IMR-90 (cell line): ENCODE data around the gene UST. TPM values are rescaled to one million over a fixed set of nuclear protein-coding genes. Genes with fewer than 3 reads are reported as not detected.
"Not testable (repeated sequence)": the region's sequence is repeated elsewhere in the genome, so short reads cannot be mapped to it uniquely, and the experiment has no call there.

Source experiments
- ATAC-seq: fragments of 200-7000 bp; cut with Tn5 transposase; 2 replicates; pipeline ENCODE4 v1.9.1; 2020; ENCODE audit warnings: low read depth, mild to moderate bottlenecking, moderate library complexity
- BruUV-seq: library from RNA; stranded (reverse); fragments of 400-500 nt; replicated peaks from 2 replicates; lab custom pipeline; 2021; lab: Mats Ljungman, UMichigan
- CTCF ChIA-PET: fragments of 300-600 bp; formaldehyde crosslinking; extraction: SDS; loops from one replicate; lab custom pipeline; 2021; ENCODE audit warnings: antibody characterized with exemption; lab: Yijun Ruan, JAX
- POLR2A ChIA-PET: fragments of 300-600 bp; sonication (Branson Sonifier 250); formaldehyde crosslinking; loops from one replicate; lab custom pipeline; 2022; ENCODE audit warnings: antibody characterized with exemption; ENCODE audit not compliant: unreplicated experiment; lab: Charles Lee
- DNase-seq: peaks from one replicate; pipeline ENCODE4 v3.0.0; 2013
- H2AFZ ChIP-seq: replicated peaks from 2 replicates; pipeline ENCODE3; 2013; ENCODE audit warnings: low read length, mild to moderate bottlenecking; ENCODE audit not compliant: poor library complexity
- H2AK5ac ChIP-seq: 2 replicates; pipeline ENCODE4 v1.6.1; 2013; ENCODE audit warnings: low read depth, low read length, inconsistent platforms
- H2AK9ac ChIP-seq: replicated peaks from 2 replicates; pipeline ENCODE3; 2013; ENCODE audit warnings: mild to moderate bottlenecking, low read depth, low read length, moderate library complexity; ENCODE audit not compliant: poor library complexity
- H2BK120ac ChIP-seq: 2 replicates; pipeline ENCODE4 v1.6.1; 2013; ENCODE audit warnings: low read depth, low read length, inconsistent platforms
- H2BK15ac ChIP-seq: 3 replicates; pipeline ENCODE4 v1.6.1; 2013; ENCODE audit warnings: low read depth, low read length, inconsistent platforms
- H2BK20ac ChIP-seq: 2 replicates; pipeline ENCODE4 v1.6.1; 2013; ENCODE audit warnings: low read depth, mild to moderate bottlenecking, inconsistent platforms, low read length, moderate library complexity
- H2BK5ac ChIP-seq: 2 replicates; pipeline ENCODE4 v1.6.1; 2013; ENCODE audit warnings: mild to moderate bottlenecking, low read depth, low read length, inconsistent platforms; ENCODE audit not compliant: poor library complexity, severe bottlenecking
- H3K14ac ChIP-seq: replicated peaks from 2 replicates; pipeline ENCODE4 v1.6.1; 2013; ENCODE audit warnings: low read depth, low read length, inconsistent platforms
- H3K18ac ChIP-seq: 2 replicates; pipeline ENCODE4 v1.6.1; 2013; ENCODE audit warnings: low read depth, low read length, control low read depth
- H3K23ac ChIP-seq: 2 replicates; pipeline ENCODE4 v1.6.1; 2013; ENCODE audit warnings: low read depth, low read length, inconsistent platforms
- H3K27ac ChIP-seq: 2 replicates; pipeline ENCODE4 v1.5.1; 2013; ENCODE audit warnings: mild to moderate bottlenecking, control low read depth, low read length; ENCODE audit not compliant: insufficient read depth
- H3K27me3 ChIP-seq: 2 replicates; pipeline ENCODE4 v1.6.1; 2013; ENCODE audit warnings: low read length; ENCODE audit not compliant: control insufficient read depth, insufficient read depth
- H3K36me3 ChIP-seq: 2 replicates; pipeline ENCODE4 v1.6.1; 2013; ENCODE audit warnings: low read length, mixed read lengths; ENCODE audit not compliant: control insufficient read depth, insufficient read depth
- H3K4ac ChIP-seq: 2 replicates; pipeline ENCODE4 v1.6.1; 2013; ENCODE audit warnings: low read depth, low read length, inconsistent platforms
- H3K4me1 ChIP-seq: 2 replicates; pipeline ENCODE4 v1.6.1; 2013; ENCODE audit warnings: low read length, mixed read lengths; ENCODE audit not compliant: control insufficient read depth, insufficient read depth
- H3K4me2 ChIP-seq: 2 replicates; pipeline ENCODE4 v1.6.1; 2013; ENCODE audit warnings: low read depth, mild to moderate bottlenecking, control low read depth, low read length, moderate library complexity
- H3K4me3 ChIP-seq: 2 replicates; pipeline ENCODE4 v1.5.1; 2013; ENCODE audit warnings: low read depth, mild to moderate bottlenecking, control low read depth, low read length, moderate library complexity; ENCODE audit not compliant: insufficient read depth
- H3K56ac ChIP-seq: 2 replicates; pipeline ENCODE4 v1.6.1; 2013; ENCODE audit warnings: low read length, inconsistent platforms; ENCODE audit not compliant: insufficient read depth; ENCODE audit errors: extremely low read depth
- H3K79me1 ChIP-seq, 2 experiments: 2 replicates each; pipeline ENCODE4 v1.6.1; 2013; ENCODE audit warnings: low read length in 2 of 2, inconsistent platforms in 1 of 2, low read depth in 1 of 2
- H3K9ac ChIP-seq: 2 replicates; pipeline ENCODE4 v1.6.1; 2013; ENCODE audit warnings: low read depth, low read length, control low read depth
- H3K9me1 ChIP-seq: 2 replicates; pipeline ENCODE4 v1.6.1; 2013; ENCODE audit warnings: low read length, inconsistent platforms; ENCODE audit not compliant: insufficient read depth
- H3K9me3 ChIP-seq: 2 replicates; pipeline ENCODE4 v1.6.1; 2013; ENCODE audit warnings: low read length; ENCODE audit not compliant: control insufficient read depth, insufficient read depth
- H4K20me1 ChIP-seq: 2 replicates; pipeline ENCODE4 v1.6.1; 2013; ENCODE audit warnings: low read length, inconsistent platforms; ENCODE audit not compliant: insufficient read depth
- H4K5ac ChIP-seq: 2 replicates; pipeline ENCODE4 v1.6.1; 2013; ENCODE audit warnings: mild to moderate bottlenecking, low read depth, low read length, control low read depth
- H4K8ac ChIP-seq, 2 experiments: 2 replicates each; pipeline ENCODE4 v1.6.1; 2013; ENCODE audit warnings: low read depth in 2 of 2, low read length in 2 of 2, control low read depth in 1 of 2, inconsistent platforms in 1 of 2
- H4K91ac ChIP-seq: 2 replicates; pipeline ENCODE4 v1.6.1; 2013; ENCODE audit warnings: low read depth, low read length, inconsistent platforms; ENCODE audit not compliant: insufficient read depth
- WGBS, 2 experiments: methylation state at CpG; one replicate each; pipeline versions ENCODE4 v1.1.5 to v1.1.7; 2013; ENCODE audit warnings: missing lambda C conversion rate in 2 of 2; ENCODE audit not compliant: insufficient read length in 1 of 2; ENCODE audit errors: extremely low coverage in 2 of 2; 5-methylcytosine and 5-hydroxymethylcytosine counted together
- dilution Hi-C: fragments of 300-500 bp; cut with HindIII; formaldehyde crosslinking; loops from one replicate; pipeline ENCODE4 v1.14.3; 2018; ENCODE audit warnings: low sequenced_read_pairs; ENCODE audit not compliant: unreplicated experiment
- in situ Hi-C: fragments of 300-500 bp; cut with MboI; formaldehyde crosslinking; loops from 3 replicates; pipeline ENCODE4 v1.14.3; 2019; ENCODE audit warnings: low sequenced_read_pairs, inconsistent platforms, mixed read lengths
- intact Hi-C: fragments of 100-400 bp; cut with micrococcal nuclease; formaldehyde crosslinking; loops from 2 replicates; pipeline ENCODE4 v1.10.0; 2022
- polyA plus RNA-seq, 3 experiments: library from polyadenylated mRNA; depleted of rRNA; stranded (reverse); fragments of >200 nt; gene quantifications; 2 replicates each; pipeline ENCODE4 v1.2.3, GENCODE V29; 2012; ENCODE audit warnings: low replicate concordance in 1 of 3
- total RNA-seq: library from RNA; depleted of rRNA; stranded (reverse); fragments of >200 nt; gene quantifications from 2 replicates; pipeline ENCODE4 v1.2.3, GENCODE V29; 2012

Gene UST
- total and polyA plus RNA-seq, 2 of the 4 experiments (the other 2 are of a cell fraction), result 7.7 to 13.8 TPM

- POLR2A ChIA-PET, result not testable (repeated sequence)
These were observed 133.9 kb downstream of the UST start for GRCh38 chr6:148880742-148881141.

More at GRCh38 chr6:148880742-148881141, 133.9 kb downstream of the UST start:
- H3K9me1 ChIP-seq, H3K9ac ChIP-seq, H3K23ac ChIP-seq, H2AK9ac ChIP-seq, H3K18ac ChIP-seq, BruUV-seq, DNase-seq, H4K91ac ChIP-seq, H3K27me3 ChIP-seq, H4K5ac ChIP-seq, ATAC-seq, intact Hi-C loops, H2BK20ac ChIP-seq, H3K9me3 ChIP-seq, H3K56ac ChIP-seq, H2AK5ac ChIP-seq, H2BK120ac ChIP-seq, H2BK15ac ChIP-seq, H3K4me1 ChIP-seq, CTCF ChIA-PET, dilution Hi-C loops, in situ Hi-C loops, H3K14ac ChIP-seq, H2AFZ ChIP-seq, H3K4me2 ChIP-seq, H2BK5ac ChIP-seq, H3K27ac ChIP-seq, H3K4ac ChIP-seq, H3K36me3 ChIP-seq, H4K8ac ChIP-seq, H3K4me3 ChIP-seq: not testable (repeated sequence)
- Histone ChIP-seq H4K20me1 (peaks cover 28% of the 10 kb centered on the region), H3K79me1 (peaks cover 3 to 30% of the 10 kb centered on the region in 2 experiments)
- no CpG with 5 or more reads among the region's 7 CpGs for WGBS, 2 experiments
